ENCODE data around the gene BHLHA9.

- TF ChIP-seq FOXP1 (CRISPR knock-in tag; IDR thresholded peaks at IDR 0.05), result no peak
- TF ChIP-seq E2F5 (CRISPR knock-in tag; IDR thresholded peaks at IDR 0.05), result no peak
- no peak for TF ChIP-seq HDAC6 (IDR thresholded peaks at IDR 0.05; ENCODE audit: low read depth, low read length)
- TF ChIP-seq TAF7 (tag; IDR thresholded peaks at IDR 0.05), result no peak
- no peak for TF ChIP-seq CREM (IDR thresholded peaks at IDR 0.05; ENCODE audit: low read depth)
- TF ChIP-seq NCOR1 (IDR thresholded peaks at IDR 0.05), result no peak
- no peak for TF ChIP-seq POLR2A (conservative IDR thresholded peaks at IDR 0.05)
- no peak for TF ChIP-seq BRCA1 (IDR thresholded peaks at IDR 0.05)
- no peak for TF ChIP-seq BRCA1 (CRISPR knock-in tag; IDR thresholded peaks at IDR 0.05)
- TF ChIP-seq ATF3 (IDR thresholded peaks at IDR 0.05), result no peak
- no peak for TF ChIP-seq ATF3 (CRISPR knock-in tag; conservative IDR thresholded peaks at IDR 0.05)
- no peak for TF ChIP-seq ZBTB2 (IDR thresholded peaks at IDR 0.05)
- no peak for TF ChIP-seq ZNF140 (CRISPR knock-in tag; IDR thresholded peaks at IDR 0.05)
These were observed 9.5 kb upstream of the BHLHA9 start for GRCh38 chr17:1260770-1261161.

Measured in K562 (cell line).